Endodermal cell (in vitro differentiated cells): ENCODE data around the gene MAGEC3. TPM values are rescaled to one million over a fixed set of nuclear protein-coding genes. Genes with fewer than 3 reads are reported as not detected.

Experiments
- DNase-seq: peaks from one replicate; pipeline ENCODE4 v3.0.0-alpha.2; 2017
- H3K27ac ChIP-seq: 2 replicates; pipeline ENCODE4 v1.5.1; 2013; ENCODE audit warnings: mild to moderate bottlenecking, low read depth, low read length, moderate library complexity
- H3K27me3 ChIP-seq: 2 replicates; pipeline ENCODE4 v1.6.1; 2013; ENCODE audit warnings: mild to moderate bottlenecking, low read length, moderate library complexity; ENCODE audit not compliant: insufficient read depth, control insufficient read depth, poor library complexity, severe bottlenecking
- H3K36me3 ChIP-seq: 2 replicates; pipeline ENCODE4 v1.7.0; 2013; ENCODE audit warnings: mild to moderate bottlenecking, low read length, moderate library complexity; ENCODE audit not compliant: control insufficient read depth, insufficient read depth
- H3K4me1 ChIP-seq: one replicate; pipeline ENCODE4 v1.7.0; 2013; ENCODE audit warnings: low read length; ENCODE audit not compliant: control insufficient read depth, insufficient read depth
- H3K4me3 ChIP-seq: 2 replicates; pipeline ENCODE4 v1.5.1; 2013; ENCODE audit warnings: mild to moderate bottlenecking, low read length, moderate library complexity
- H3K9ac ChIP-seq: 2 replicates; pipeline ENCODE4 v1.6.1; 2013; ENCODE audit warnings: mild to moderate bottlenecking, low read length, moderate library complexity; ENCODE audit not compliant: poor library complexity, severe bottlenecking; ENCODE audit errors: extremely low read depth
- H3K9me3 ChIP-seq: 2 replicates; pipeline ENCODE4 v1.6.1; 2013; ENCODE audit warnings: mild to moderate bottlenecking, low read length, moderate library complexity; ENCODE audit not compliant: control insufficient read depth
- H3K27ac Mint-ChIP-seq: 2 replicates; pipeline ENCODE4 v1.8.0; 2020; ENCODE audit warnings: mixed read lengths
- H3K27me3 Mint-ChIP-seq: 2 replicates; pipeline ENCODE4 v1.8.0; 2021; ENCODE audit warnings: mild to moderate bottlenecking, mixed read lengths; ENCODE audit not compliant: insufficient read depth
- H3K36me3 Mint-ChIP-seq: 2 replicates; pipeline ENCODE4 v1.8.0; 2020; ENCODE audit warnings: low read depth, mixed read lengths
- H3K4me1 Mint-ChIP-seq: 2 replicates; pipeline ENCODE4 v1.8.0; 2020; ENCODE audit warnings: mixed read lengths
- H3K4me3 Mint-ChIP-seq: 2 replicates; pipeline ENCODE4 v1.8.0; 2020; ENCODE audit warnings: mild to moderate bottlenecking, moderate library complexity, mixed read lengths
- H3K9me3 Mint-ChIP-seq: 2 replicates; pipeline ENCODE4 v1.8.0; 2020; ENCODE audit warnings: mild to moderate bottlenecking, mixed read lengths
- WGBS, 2 experiments: methylation state at CpG; one replicate each; pipeline versions ENCODE4 v1.1.5 to v1.1.7; 2013; ENCODE audit warnings: missing lambda C conversion rate in 2 of 2, mixed read lengths in 1 of 2; ENCODE audit not compliant: insufficient coverage in 1 of 2, insufficient read length in 1 of 2; 5-methylcytosine and 5-hydroxymethylcytosine counted together
- total RNA-seq, 2 donors: library from RNA; stranded (reverse); fragmentation: NEBNext Ultra II Directional in 1 of 2; extraction: Animal tissue kit (Norgen Biotek cat#: 25700) in 1 of 2; gene quantifications; 2 replicates in 1 of 2; 3 replicates in 1 of 2; pipeline ENCODE4 v1.2.1, GENCODE V29; 2021
- TF ChIP-seq, protein P1 (sequence below): fragments of 200-600 bp; sonication (generic); conservative IDR thresholded peaks from 2 replicates; pipeline ENCODE4 v1.5.0; 2021; ENCODE audit warnings: antibody characterized with exemption, mild to moderate bottlenecking

MAGEC3 gene
- total RNA-seq, 2 donors from 2014 or later = 0.58 TPM; not detected in 1

- H3K27me3 ChIP-seq = no peaks in the 10 kb centered on the region
- no peaks in the 10 kb centered on the region for H3K36me3 Mint-ChIP-seq
- no peaks in the 10 kb centered on the region for H3K27me3 Mint-ChIP-seq
- H3K27ac Mint-ChIP-seq = no peak within 1 kb of the TSS
- no peak for DNase-seq
- H3K9me3 ChIP-seq = no peaks in the 10 kb centered on the region
- H3K27ac ChIP-seq = no peak within 1 kb of the TSS
- TF ChIP-seq, protein P1, sequence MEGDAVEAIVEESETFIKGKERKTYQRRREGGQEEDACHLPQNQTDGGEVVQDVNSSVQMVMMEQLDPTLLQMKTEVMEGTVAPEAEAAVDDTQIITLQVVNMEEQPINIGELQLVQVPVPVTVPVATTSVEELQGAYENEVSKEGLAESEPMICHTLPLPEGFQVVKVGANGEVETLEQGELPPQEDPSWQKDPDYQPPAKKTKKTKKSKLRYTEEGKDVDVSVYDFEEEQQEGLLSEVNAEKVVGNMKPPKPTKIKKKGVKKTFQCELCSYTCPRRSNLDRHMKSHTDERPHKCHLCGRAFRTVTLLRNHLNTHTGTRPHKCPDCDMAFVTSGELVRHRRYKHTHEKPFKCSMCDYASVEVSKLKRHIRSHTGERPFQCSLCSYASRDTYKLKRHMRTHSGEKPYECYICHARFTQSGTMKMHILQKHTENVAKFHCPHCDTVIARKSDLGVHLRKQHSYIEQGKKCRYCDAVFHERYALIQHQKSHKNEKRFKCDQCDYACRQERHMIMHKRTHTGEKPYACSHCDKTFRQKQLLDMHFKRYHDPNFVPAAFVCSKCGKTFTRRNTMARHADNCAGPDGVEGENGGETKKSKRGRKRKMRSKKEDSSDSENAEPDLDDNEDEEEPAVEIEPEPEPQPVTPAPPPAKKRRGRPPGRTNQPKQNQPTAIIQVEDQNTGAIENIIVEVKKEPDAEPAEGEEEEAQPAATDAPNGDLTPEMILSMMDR = no peak
- H3K4me1 Mint-ChIP-seq = no peaks in the 10 kb centered on the region
- WGBS, 2 experiments = 96 to 100% methylated on average over 7 to 25 of the region's 25 CpGs
- peaks cover 75% of the 10 kb centered on the region for H3K9me3 Mint-ChIP-seq
- no peak within 1 kb of the TSS for H3K4me3 Mint-ChIP-seq
- no peaks in the 10 kb centered on the region for H3K4me1 ChIP-seq
- H3K4me3 ChIP-seq = no peak within 1 kb of the TSS
- H3K36me3 ChIP-seq = no peaks in the 10 kb centered on the region
- H3K9ac ChIP-seq = no peak within 1 kb of the TSS
These were observed 65.5 kb downstream of the MAGEC3 start, which contains the start of gene MAGEC1 for GRCh38 chrX:141903400-141904155. Gene MAGEC1 (plus strand): TSS chrX:141903894. CDS start chrX:141905073, 1,179 bp downstream.

DNA sequence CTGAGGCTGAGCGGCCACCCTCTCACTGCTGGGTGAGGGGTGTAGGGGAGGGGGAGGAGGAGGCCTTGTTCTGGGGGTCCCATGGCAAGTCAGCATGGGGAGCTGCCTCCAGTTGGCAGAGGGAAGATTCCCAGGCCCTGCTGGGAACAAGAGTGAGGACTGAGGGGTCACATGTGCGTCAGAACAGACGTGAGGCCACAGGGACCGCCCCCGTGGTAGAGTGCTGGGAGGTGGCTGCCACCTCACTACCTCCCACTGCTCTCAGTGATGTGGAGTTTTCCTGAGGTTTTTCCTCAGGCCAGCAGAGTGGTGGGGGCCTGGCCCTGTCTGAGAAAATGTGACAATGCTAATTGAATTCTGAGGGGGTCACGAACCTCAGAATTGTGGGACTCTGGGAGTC, 66.1 kb downstream of the MAGEC3 start:
- TF ChIP-seq, protein P1 = no peak
- Histone ChIP-seq H3K27ac (no peak overlapping the region), H3K4me1 (no peaks in the 10 kb centered on the region), H3K27me3 (no peaks in the 10 kb centered on the region), H3K9me3 (no peaks in the 10 kb centered on the region), H3K4me3 (no peak overlapping the region), H3K36me3 (no peaks in the 10 kb centered on the region), H3K9ac (no peak overlapping the region)
- 100% methylated on average over 4 of the region's 6 CpGs; no CpG with 5 or more reads in 1 of the 2 experiments for WGBS, 2 experiments
- no peaks in the 10 kb centered on the region for H3K36me3 Mint-ChIP-seq
- H3K27ac Mint-ChIP-seq = no peak overlapping the region
- no peak overlapping the region for H3K4me3 Mint-ChIP-seq
- no peaks in the 10 kb centered on the region for H3K27me3 Mint-ChIP-seq
- H3K4me1 Mint-ChIP-seq = no peaks in the 10 kb centered on the region
- DNase-seq = no peak
- peaks cover 75% of the 10 kb centered on the region for H3K9me3 Mint-ChIP-seq

GRCh38 chrX:141917801-141918200, 79.7 kb downstream of the MAGEC3 start:
- no peaks in the 10 kb centered on the region for H3K4me1 Mint-ChIP-seq
- no peaks in the 10 kb centered on the region for H3K27me3 Mint-ChIP-seq
- H3K4me3 ChIP-seq = no peak overlapping the region
- H3K27ac Mint-ChIP-seq = no peak overlapping the region
- no peaks in the 10 kb centered on the region for H3K36me3 ChIP-seq
- H3K36me3 Mint-ChIP-seq = no peaks in the 10 kb centered on the region
- H3K9ac ChIP-seq = no peak overlapping the region
- H3K27ac ChIP-seq = no peak overlapping the region
- TF ChIP-seq, protein P1 = no peak
- H3K27me3 ChIP-seq = no peaks in the 10 kb centered on the region
- peaks cover 29% of the 10 kb centered on the region for H3K9me3 Mint-ChIP-seq
- no peaks in the 10 kb centered on the region for H3K9me3 ChIP-seq
- no peak overlapping the region for H3K4me3 Mint-ChIP-seq
- no peaks in the 10 kb centered on the region for H3K4me1 ChIP-seq
- WGBS, 2 experiments = 92% methylated on average over 3 of the region's 3 CpGs; no CpG with 5 or more reads in 1 of the 2 experiments
- DNase-seq = no peak
